Stimulated activated memory B cell treated with anti-CD40 and anti-IgM and Interleukin-4, amounts not matched to agents 10 μg/mL and 1 μg/mL and 100 μg/mL, for 72 hours (primary cell): Measurements from ENCODE around the gene WNK1.

Source experiments
- ATAC-seq: fragments of 150-1000 bp; cut with Tn5 transposase; 2 replicates; pipeline ENCODE4 v1.10.0; 2021
- H3K27ac Mint-ChIP-seq: one replicate; pipeline ENCODE4 v1.8.0; 2022; ENCODE audit warnings: mild to moderate bottlenecking, mixed read lengths
- H3K27me3 Mint-ChIP-seq: one replicate; pipeline ENCODE4 v1.8.0; 2022; ENCODE audit warnings: mixed read lengths
- H3K36me3 Mint-ChIP-seq: one replicate; pipeline ENCODE4 v1.8.0; 2022; ENCODE audit warnings: mixed read lengths
- H3K4me1 Mint-ChIP-seq: one replicate; pipeline ENCODE4 v1.8.0; 2022; ENCODE audit warnings: mixed read lengths
- H3K4me3 Mint-ChIP-seq: one replicate; pipeline ENCODE4 v1.8.0; 2022; ENCODE audit warnings: mild to moderate bottlenecking, moderate library complexity, mixed read lengths
- H3K9me3 Mint-ChIP-seq: one replicate; pipeline ENCODE4 v1.8.0; 2022; ENCODE audit warnings: mixed read lengths

WNK1 gene

GRCh38 chr12:728781-729180, 23.6 kb upstream of the WNK1 start:
- no peak overlapping the region for H3K4me3 Mint-ChIP-seq
- no peak for ATAC-seq
- H3K4me1 Mint-ChIP-seq: peaks cover 10% of the 10 kb centered on the region
- H3K27ac Mint-ChIP-seq: no peak overlapping the region
- H3K36me3 Mint-ChIP-seq: no peaks in the 10 kb centered on the region
- no peaks in the 10 kb centered on the region for H3K27me3 Mint-ChIP-seq
- peaks cover 4% of the 10 kb centered on the region for H3K9me3 Mint-ChIP-seq

GRCh38 chr12:729221-729620, 23.2 kb upstream of the WNK1 start:
- no peak overlapping the region for H3K4me3 Mint-ChIP-seq
- H3K9me3 Mint-ChIP-seq: peaks cover 4% of the 10 kb centered on the region
- no peaks in the 10 kb centered on the region for H3K27me3 Mint-ChIP-seq
- no peak for ATAC-seq
- no peak overlapping the region for H3K27ac Mint-ChIP-seq
- peaks cover 6% of the 10 kb centered on the region for H3K4me1 Mint-ChIP-seq
- no peaks in the 10 kb centered on the region for H3K36me3 Mint-ChIP-seq

GRCh38 chr12:730550-730949, 21.8 kb upstream of the WNK1 start:
- no peak for ATAC-seq
- no peak overlapping the region for H3K4me3 Mint-ChIP-seq
- no peak overlapping the region for H3K27ac Mint-ChIP-seq
- peaks cover 4% of the 10 kb centered on the region for H3K9me3 Mint-ChIP-seq
- no peaks in the 10 kb centered on the region for H3K4me1 Mint-ChIP-seq
- no peaks in the 10 kb centered on the region for H3K27me3 Mint-ChIP-seq
- H3K36me3 Mint-ChIP-seq: no peaks in the 10 kb centered on the region

GRCh38 chr12:737122-737739, 15.1 kb upstream of the WNK1 start:
- H3K4me1 Mint-ChIP-seq: no peaks in the 10 kb centered on the region
- no peak overlapping the region for H3K4me3 Mint-ChIP-seq
- H3K36me3 Mint-ChIP-seq: no peaks in the 10 kb centered on the region
- no peaks in the 10 kb centered on the region for H3K9me3 Mint-ChIP-seq
- no peak for ATAC-seq
- H3K27me3 Mint-ChIP-seq: no peaks in the 10 kb centered on the region
- no peak overlapping the region for H3K27ac Mint-ChIP-seq

GRCh38 chr12:738712-739111, 13.7 kb upstream of the WNK1 start:
- H3K4me3 Mint-ChIP-seq: no peak overlapping the region
- no peaks in the 10 kb centered on the region for H3K36me3 Mint-ChIP-seq
- H3K4me1 Mint-ChIP-seq: peaks cover 7% of the 10 kb centered on the region

GRCh38 chr12:739349-739748, 13.0 kb upstream of the WNK1 start:
- Mint-ChIP-seq H3K36me3 (no peaks in the 10 kb centered on the region), H3K27me3 (no peaks in the 10 kb centered on the region), H3K9me3 (no peaks in the 10 kb centered on the region), H3K4me1 (peaks cover 12% of the 10 kb centered on the region), H3K4me3 (no peak overlapping the region), H3K27ac (no peak overlapping the region)
- no peak for ATAC-seq

More at GRCh38 chr12:738712-739111, 13.7 kb upstream of the WNK1 start:
- Mint-ChIP-seq H3K27ac (no peak overlapping the region), H3K9me3 (no peaks in the 10 kb centered on the region), H3K27me3 (no peaks in the 10 kb centered on the region)
- ATAC-seq: no peak

- Mint-ChIP-seq H3K27me3 (no peaks in the 10 kb centered on the region), H3K36me3 (no peaks in the 10 kb centered on the region), H3K9me3 (no peaks in the 10 kb centered on the region), H3K4me1 (peaks cover 12% of the 10 kb centered on the region), H3K4me3 (no peak overlapping the region), H3K27ac (no peak overlapping the region)
- no peak for ATAC-seq
Measured at GRCh38 chr12:740921-741320, 11.5 kb upstream of the WNK1 start.

GRCh38 chr12:749751-750270, 2.6 kb upstream of the WNK1 start:
- peaks cover 17% of the 10 kb centered on the region for H3K4me1 Mint-ChIP-seq
- H3K4me3 Mint-ChIP-seq: peak overlapping the region; percentile 0
- no peaks in the 10 kb centered on the region for H3K9me3 Mint-ChIP-seq
- peak overlapping the region; percentile 51 for H3K27ac Mint-ChIP-seq
- no peaks in the 10 kb centered on the region for H3K27me3 Mint-ChIP-seq
- peaks cover 8% of the 10 kb centered on the region for H3K36me3 Mint-ChIP-seq
- no peak for ATAC-seq

GRCh38 chr12:750366-751191, 1.8 kb upstream of the WNK1 start:
- H3K4me3 Mint-ChIP-seq: no peak overlapping the region

GRCh38 chr12:751192-751998, 984 bp upstream of the WNK1 start:
- Mint-ChIP-seq H3K27me3 (no peaks in the 10 kb centered on the region), H3K27ac (no peak overlapping the region), H3K4me3 (no peak overlapping the region), H3K36me3 (peaks cover 8% of the 10 kb centered on the region), H3K4me1 (peaks cover 27% of the 10 kb centered on the region), H3K9me3 (no peaks in the 10 kb centered on the region)
- ATAC-seq: peak; percentile 71

More at GRCh38 chr12:750366-751191, 1.8 kb upstream of the WNK1 start:
- no peak for ATAC-seq
- H3K27me3 Mint-ChIP-seq: no peaks in the 10 kb centered on the region
- no peaks in the 10 kb centered on the region for H3K9me3 Mint-ChIP-seq
- H3K36me3 Mint-ChIP-seq: peaks cover 8% of the 10 kb centered on the region
- peak overlapping the region; percentile 51 for H3K27ac Mint-ChIP-seq
- peaks cover 20% of the 10 kb centered on the region for H3K4me1 Mint-ChIP-seq

- Mint-ChIP-seq H3K36me3 (peaks cover 8% of the 10 kb centered on the region), H3K9me3 (no peaks in the 10 kb centered on the region), H3K27me3 (no peaks in the 10 kb centered on the region), H3K27ac (no peak overlapping the region), H3K4me1 (peaks cover 34% of the 10 kb centered on the region), H3K4me3 (peak overlapping the region; percentile 98)
- ATAC-seq: peak; percentile 62
Measured at GRCh38 chr12:752695-753610, 574 bp downstream of the WNK1 start.

- Mint-ChIP-seq H3K4me1 (peaks cover 40% of the 10 kb centered on the region), H3K4me3 (peak overlapping the region; percentile 98), H3K36me3 (peaks cover 8% of the 10 kb centered on the region), H3K27ac (no peak overlapping the region), H3K9me3 (no peaks in the 10 kb centered on the region), H3K27me3 (no peaks in the 10 kb centered on the region)
- peak; percentile 34 for ATAC-seq
Measured at GRCh38 chr12:753611-754472, 1.5 kb downstream of the WNK1 start.

GRCh38 chr12:754473-754820, 2.1 kb downstream of the WNK1 start:
- Mint-ChIP-seq H3K27me3 (no peaks in the 10 kb centered on the region), H3K36me3 (peaks cover 8% of the 10 kb centered on the region), H3K4me3 (peak overlapping the region; percentile 98), H3K4me1 (peaks cover 40% of the 10 kb centered on the region), H3K9me3 (no peaks in the 10 kb centered on the region), H3K27ac (no peak overlapping the region)
- ATAC-seq: no peak
